NCI-H524 treated with DMSO at 0.1 percent for 48 hours (cell line): ENCODE data around the gene ABCA4.
"Not testable (repeated sequence)": the region's sequence is repeated elsewhere in the genome, so short reads cannot be mapped to it uniquely, and the experiment has no call there.

Experiments
- DNase-seq: peaks from one replicate; lab custom pipeline; 2025; lab: John Stamatoyannopoulos, UW

Gene ABCA4

DNA sequence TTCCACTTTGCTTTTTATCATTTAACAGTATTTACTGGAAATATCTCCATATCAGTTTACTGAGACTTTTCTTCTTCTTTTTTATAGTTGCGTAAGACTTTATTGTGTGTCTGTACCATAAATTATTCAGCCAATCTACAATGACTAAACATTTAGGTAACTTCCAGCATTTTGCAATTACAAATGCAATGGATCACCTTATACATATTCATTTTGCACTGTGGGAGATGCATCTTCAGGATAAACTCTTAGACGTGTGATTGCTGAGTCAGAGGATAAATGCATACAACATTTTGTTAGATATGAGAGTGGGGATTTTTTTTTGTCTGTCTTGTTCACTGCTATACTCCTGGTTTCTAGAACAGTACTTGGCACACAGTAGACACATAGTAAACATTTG is 116.0 kb downstream of the ABCA4 start:
- DNase-seq: no peak

DNA sequence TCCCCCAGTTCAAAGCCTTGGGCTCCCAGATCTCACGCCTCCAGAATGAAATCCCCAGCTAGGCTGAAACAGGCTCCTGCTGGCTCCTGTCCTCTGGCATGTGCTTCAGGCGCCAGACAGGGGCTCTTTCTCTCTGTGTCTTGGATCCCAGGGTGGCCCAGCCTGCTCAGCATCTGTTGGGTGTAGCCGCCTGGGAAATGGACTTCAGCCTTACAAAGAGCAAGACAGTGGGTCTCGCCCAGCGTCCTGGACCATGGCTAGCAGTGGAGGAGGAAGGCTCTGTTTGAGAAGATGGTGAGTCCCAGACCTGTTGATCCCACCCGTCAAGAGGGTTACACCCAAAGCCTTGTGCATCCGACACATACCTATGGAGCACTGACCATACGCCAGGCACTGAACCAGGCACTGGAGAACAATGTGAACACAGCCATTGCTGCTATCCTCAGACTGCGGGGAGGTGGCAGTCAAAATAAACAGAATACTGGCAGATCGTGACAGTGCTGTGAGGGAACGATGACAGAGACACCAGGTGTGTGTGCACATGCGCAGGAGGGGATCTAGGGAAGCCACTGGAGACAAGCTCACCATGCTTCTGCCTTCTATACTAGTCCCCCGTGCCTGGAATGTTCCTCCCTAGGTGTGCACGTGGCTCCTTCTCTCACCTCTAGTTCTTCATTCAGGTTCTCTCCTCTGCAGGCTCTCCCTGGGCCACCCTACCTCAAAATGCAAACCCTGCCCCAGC is 118.7 kb downstream of the ABCA4 start:
- no peak for DNase-seq

DNA sequence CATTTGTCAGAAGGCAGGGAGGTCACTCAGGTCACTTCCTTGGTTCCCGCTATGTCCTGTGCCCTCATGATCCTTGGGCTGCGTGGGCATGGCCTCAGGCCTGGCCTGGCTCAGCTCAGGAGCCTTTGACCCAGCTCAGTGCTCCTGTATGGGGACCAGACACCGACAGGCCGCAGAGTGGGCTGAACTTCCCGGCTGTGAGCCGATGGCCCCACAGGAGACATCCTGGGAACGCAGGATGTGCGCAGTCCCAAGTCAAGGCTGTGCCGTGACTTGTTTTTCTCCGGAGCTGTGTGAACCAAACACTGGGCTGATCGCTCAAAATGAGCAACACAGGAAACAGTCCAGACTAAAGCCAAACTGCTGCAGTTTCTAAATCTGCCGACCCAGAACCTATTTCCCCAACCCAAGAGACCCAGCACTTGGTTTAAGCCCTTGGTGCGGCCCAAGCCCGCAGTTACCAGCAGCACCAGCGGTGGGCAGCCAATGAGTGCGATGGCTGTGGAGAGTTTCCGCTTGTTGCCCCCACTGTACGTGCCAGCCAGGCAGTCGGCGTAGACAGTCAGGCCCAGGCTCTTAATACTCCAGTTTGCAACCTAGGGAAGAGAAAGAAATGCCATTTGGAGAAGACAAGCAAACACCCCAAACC is 119.4 kb downstream of the ABCA4 start:
- DNase-seq: no peak

GRCh38 chr1:94000510-94001282 is 120.3 kb downstream of the ABCA4 start:
- peak; percentile 17 for DNase-seq

DNA sequence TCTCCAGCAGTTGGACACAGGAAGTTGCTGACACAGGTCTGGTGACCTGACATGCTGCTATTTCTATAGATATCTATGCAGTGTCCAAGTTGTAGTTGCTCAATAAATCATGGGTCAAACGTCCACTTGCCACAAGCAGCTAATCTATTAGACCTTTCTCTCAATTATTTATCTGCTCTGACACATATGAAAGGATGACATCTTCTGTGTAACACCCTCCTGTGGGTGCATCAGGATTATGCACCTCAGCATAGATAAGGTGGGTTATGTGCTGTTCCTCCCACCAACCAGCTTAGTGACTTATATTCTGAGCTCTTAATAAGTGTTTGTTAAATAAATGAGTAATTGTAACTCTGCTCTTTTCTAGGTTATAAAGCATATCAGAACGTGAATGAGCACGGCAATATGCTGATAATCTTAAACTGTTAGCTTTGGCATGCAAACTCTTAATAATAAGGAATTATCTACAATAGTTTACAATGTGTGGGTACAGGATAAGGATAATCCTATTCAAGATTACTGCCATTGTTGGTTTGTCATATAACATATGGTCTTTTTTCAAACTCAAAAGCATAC is 121.0 kb downstream of the ABCA4 start:
- no peak for DNase-seq

GRCh38 chr1:93998532-93998931 is 122.4 kb downstream of the ABCA4 start:
- DNase-seq: not testable (repeated sequence)

- DNase-seq: no peak
Measured at GRCh38 chr1:93997756-93998155, 123.2 kb downstream of the ABCA4 start.

DNA sequence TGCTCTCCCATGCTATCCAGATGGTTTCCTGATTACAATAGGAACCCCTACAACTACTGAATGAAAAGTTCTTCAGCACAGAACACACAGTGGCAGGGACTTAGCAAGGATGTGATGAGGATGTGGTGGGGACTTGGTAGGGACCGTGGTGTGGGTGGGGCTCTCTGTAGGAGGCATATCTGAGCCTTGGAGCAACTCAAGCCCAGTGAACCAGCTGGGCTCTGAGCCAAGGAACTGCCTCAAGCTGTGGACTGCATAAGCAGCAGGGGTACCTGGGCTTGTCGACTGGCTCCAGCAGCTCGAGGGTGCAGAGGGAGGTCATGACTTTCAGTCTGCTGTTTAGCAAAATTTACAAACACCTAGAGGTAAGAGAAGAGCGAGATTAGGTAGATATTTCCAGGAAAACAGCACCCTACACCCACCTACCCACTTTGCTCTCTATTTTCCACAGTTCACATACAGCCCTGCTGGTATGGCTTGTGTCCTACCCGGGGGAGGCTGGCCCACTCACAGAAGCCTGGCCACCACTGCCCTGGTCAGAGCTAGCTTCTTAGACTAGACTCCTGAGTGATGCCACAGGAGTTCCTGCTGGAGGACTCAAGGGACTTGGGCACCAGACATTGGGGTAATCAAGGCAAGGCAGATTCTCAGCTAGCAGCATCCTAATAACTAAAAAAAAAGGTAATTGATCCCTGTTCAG is 125.0 kb downstream of the ABCA4 start:
- no peak for DNase-seq

DNA sequence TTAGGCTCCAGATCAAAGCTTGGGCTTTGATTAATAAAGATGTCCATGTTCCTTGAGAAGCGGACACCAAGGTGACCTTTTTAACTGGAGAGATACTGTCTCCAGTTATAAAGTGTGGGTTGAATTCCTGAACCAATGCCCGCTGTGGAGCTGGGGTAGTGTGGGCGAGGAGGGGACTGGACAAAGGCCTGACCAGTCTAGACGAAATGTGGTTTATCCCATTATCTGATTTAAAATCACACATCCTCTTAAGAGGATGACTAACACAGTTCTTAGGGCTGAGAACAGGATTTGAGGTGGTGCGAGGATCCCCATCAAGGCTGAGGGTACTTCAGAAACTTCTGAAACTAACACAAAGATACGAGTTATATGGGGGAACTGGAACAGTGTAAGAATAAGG is 127.2 kb downstream of the ABCA4 start:
- no peak for DNase-seq

- DNase-seq: no peak
Measured at GRCh38 chr1:93992954-93993353, 128.0 kb downstream of the ABCA4 start.

GRCh38 chr1:93992190-93992589 is 128.8 kb downstream of the ABCA4 start:
- no peak for DNase-seq

GRCh38 chr1:93991271-93991670 is 129.7 kb downstream of the ABCA4 start:
- no peak for DNase-seq

GRCh38 chr1:93990477-93990876 is 130.5 kb downstream of the ABCA4 start:
- DNase-seq: not testable (repeated sequence)

GRCh38 chr1:93990010-93990409 is 130.9 kb downstream of the ABCA4 start:
- no peak for DNase-seq

DNA sequence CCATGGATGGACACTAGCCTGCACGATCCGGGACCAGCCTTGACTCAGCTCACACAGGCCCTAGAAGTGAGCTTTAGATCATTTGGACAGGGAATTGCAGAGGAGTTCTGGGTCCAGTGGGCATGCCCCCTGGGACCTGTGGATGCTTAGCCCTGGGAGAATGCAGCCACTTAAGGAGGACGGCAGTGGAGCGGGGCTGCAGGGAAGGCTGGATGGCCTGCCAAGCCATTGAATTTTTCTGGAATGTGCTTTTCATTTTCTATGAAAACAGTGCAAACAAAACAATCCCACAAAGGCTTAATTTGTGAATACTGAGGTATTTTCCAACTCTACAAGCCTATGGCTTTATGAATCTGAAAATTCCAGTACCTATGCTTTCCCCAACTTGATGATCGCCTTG is 131.3 kb downstream of the ABCA4 start:
- DNase-seq: no peak

DNA sequence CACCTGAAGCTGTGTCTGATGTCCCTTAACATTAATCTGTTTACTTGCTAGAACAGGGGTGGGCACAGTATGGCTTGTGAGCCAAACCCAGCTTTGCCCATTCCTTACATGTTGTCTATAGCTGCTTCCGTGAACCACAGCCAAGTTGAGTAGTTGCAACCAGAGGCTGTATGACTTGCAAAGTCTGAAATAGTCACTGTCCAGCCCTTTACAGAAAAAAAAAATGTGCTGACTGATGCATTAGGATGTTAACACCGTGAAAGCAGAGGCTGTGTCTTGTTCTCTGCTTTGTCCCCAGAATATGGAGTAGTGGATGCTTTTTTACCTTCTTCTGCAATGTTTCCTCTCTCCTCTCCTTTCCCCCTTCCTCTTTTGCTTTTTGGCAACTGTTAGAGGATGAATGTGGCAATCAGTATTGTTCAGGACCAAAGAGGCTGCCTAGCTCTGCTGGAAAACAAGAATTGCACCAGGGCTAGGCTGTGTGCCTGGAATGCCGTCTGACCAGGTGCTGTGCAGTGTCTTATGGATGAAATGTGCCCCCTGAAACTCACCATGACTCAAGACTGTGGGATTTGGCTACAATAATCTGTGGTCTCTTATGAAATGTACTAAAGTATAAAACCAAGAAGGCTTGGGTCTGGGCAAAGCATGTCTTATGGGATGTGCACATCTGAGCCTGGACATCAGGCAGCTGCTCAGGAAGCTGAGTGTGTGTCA is 132.2 kb downstream of the ABCA4 start:
- no peak for DNase-seq

- DNase-seq: no peak
Measured at GRCh38 chr1:93981274-93981667, 139.7 kb downstream of the ABCA4 start.

DNA sequence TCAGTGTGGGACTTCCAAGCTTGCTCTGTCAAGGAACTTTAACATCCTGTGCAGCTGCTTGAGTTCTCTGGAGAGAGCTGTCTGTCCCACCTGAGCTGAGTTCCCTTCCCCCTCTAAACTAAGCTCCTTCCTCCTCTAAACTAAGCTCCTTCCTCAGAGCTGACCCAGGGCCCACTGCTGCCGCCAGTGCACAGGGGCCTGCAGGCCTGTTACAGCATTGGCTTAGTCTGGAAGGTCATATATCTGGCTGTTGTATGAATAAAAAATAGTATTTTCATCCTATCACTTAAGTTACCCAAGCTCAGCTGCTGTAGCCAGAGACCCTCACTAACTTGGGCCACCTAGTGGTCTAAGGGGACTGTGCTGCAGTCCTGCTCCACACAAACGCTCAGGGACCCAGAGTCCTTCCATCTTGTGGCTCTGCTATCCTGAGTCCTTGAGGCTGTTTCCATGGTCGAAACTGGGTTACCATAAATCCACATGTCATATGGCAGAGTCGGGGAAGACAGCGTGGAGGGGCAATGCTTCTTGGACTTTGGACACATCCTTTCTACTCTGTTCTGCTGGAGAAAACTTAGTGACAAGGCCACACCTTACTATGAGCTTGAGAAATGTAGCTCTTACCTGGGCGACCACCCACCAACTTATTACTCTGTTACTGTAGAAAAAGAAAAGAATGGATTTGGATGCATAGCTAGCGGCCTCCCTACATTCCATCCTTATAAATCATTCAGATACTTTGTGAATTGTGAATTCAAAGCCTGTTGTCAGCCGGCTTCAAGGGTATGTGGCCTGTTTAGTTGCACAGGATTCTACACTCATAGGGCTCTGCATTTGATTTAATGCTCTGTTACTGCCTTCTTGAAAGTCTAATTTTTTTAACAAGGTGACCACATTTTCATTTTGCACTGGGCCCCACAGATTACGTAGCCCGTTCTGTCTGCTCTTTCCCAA is 140.4 kb downstream of the ABCA4 start:
- DNase-seq: no peak

- peak; percentile 95 for DNase-seq
Measured at GRCh38 chr1:93979718-93980319, 141.1 kb downstream of the ABCA4 start.
